ENCODE results near the gene CISD3.

The CISD3 gene

DNA sequence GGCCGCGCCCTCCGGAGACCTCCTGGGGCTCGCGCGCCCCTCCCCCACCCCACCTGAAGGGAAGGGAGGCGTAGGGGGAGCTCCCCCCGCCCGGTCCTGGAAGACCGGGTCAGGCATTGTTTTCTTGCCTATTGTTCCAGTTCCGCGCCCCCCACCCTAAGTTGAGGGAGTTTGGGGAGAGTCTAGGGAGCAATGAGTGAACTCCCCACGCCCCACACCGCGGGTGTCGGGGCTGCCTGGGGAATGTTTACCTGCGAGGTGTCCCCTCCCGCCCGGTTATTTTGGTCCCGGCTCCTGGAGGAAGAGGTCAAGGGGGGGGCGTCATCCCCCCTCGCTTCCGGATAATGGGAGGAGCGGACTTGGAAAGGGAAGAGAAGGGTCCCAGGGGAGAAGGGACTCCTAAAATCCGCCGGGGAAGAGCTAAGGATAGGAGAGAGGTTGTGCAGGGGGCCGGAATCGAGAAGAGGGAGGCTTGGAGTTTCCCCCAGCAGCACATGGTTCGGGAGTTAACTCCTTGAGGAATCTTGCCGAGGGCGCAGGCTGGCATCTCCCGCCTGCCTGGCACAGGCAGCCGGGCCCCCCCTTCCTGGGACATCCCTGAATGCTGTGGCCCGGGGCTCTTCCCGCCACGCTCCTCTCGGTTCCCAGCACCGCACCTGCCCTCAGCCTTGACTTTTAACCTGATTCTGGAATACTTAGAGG, 24.2 kb upstream of the CISD3 start:
- Histone ChIP-seq H3K4me1 (ENCODE audit: insufficient read depth, low read length, poor library complexity, severe bottlenecking) (peaks cover 50% of the 10 kb centered on the region), H3K4me2 (ENCODE audit: low read depth, low read length, poor library complexity, severe bottlenecking) (peak overlapping the region; percentile 95), H2AFZ (ENCODE audit: low read length) (no peak overlapping the region), H3K4me3 (ENCODE audit: low read length, poor library complexity, severe bottlenecking) (peak overlapping the region; percentile 93), H4K20me1 (ENCODE audit: insufficient read depth, low read length, poor library complexity, severe bottlenecking) (peaks cover 45% of the 10 kb centered on the region), H3K9ac (ENCODE audit: low read depth, low read length, poor library complexity, severe bottlenecking) (peak overlapping the region; percentile 86), H3K79me2 (ENCODE audit: insufficient read depth, low read length) (peaks cover 71% of the 10 kb centered on the region), H3F3A (ENCODE audit: low read depth) (peaks cover 7% of the 10 kb centered on the region), H3K9me2 (replicated peaks; ENCODE audit: low read depth, low read length) (no peaks in the 10 kb centered on the region), H3K27me3 (ENCODE audit: insufficient read depth, low read length, poor library complexity, severe bottlenecking) (no peaks in the 10 kb centered on the region), H3K36me3 (ENCODE audit: insufficient read depth, low read length) (peaks cover 10% of the 10 kb centered on the region; the same call in 1 of the 2 replicates), H3K9me3 (ENCODE audit: insufficient read depth, low read depth, low read length) (no peaks in the 10 kb centered on the region)
- no peak for TF ChIP-seq EZH2phosphoT487 (IDR thresholded peaks at IDR 0.05; ENCODE audit: borderline replicate concordance)
- TF ChIP-seq, protein P1, sequence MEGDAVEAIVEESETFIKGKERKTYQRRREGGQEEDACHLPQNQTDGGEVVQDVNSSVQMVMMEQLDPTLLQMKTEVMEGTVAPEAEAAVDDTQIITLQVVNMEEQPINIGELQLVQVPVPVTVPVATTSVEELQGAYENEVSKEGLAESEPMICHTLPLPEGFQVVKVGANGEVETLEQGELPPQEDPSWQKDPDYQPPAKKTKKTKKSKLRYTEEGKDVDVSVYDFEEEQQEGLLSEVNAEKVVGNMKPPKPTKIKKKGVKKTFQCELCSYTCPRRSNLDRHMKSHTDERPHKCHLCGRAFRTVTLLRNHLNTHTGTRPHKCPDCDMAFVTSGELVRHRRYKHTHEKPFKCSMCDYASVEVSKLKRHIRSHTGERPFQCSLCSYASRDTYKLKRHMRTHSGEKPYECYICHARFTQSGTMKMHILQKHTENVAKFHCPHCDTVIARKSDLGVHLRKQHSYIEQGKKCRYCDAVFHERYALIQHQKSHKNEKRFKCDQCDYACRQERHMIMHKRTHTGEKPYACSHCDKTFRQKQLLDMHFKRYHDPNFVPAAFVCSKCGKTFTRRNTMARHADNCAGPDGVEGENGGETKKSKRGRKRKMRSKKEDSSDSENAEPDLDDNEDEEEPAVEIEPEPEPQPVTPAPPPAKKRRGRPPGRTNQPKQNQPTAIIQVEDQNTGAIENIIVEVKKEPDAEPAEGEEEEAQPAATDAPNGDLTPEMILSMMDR (conservative IDR thresholded peaks at IDR 0.05; ENCODE audit: low read length): no peak

DNA sequence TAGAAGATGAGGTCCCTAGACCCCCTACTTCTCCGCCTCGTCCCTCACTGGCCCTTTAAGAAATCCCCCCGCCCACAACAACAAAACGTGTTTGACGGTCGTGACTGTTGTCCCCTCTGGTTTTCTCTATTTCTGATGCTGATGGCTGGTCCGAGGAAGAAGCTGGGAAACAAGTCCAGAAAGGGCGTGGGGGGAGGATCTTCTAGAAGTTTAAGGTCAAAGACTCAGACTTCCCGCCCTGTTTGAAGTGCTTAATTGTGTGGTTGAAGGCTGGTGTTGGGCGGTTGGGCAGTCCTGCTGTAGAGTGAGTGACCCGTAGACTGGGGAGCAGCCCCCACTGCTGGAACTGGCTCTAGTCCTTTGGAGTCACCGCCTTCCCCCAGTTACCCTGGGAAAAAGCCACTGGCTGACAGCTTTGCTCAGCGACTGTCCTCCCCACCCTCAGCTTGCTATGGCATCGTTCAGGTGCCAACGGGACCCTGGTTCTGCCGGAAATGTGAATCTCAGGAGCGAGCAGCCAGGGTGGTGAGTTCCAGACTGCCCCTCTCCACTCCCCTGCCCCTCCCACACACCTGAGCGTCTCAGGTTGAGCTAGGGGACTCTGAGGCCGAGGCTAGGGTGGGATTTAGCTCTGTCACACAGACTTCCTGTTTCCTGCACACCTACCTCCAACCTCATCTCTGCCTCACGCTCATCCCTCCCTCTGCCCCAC, 23.5 kb upstream of the CISD3 start:
- no peak for TF ChIP-seq EZH2phosphoT487 (IDR thresholded peaks at IDR 0.05; ENCODE audit: borderline replicate concordance)
- TF ChIP-seq, protein P1 (conservative IDR thresholded peaks at IDR 0.05; ENCODE audit: low read length): no peak
- H3K4me3 ChIP-seq (ENCODE audit: low read length, poor library complexity, severe bottlenecking): peak overlapping the region; percentile 93
- peak overlapping the region; percentile 95 for H3K4me2 ChIP-seq (ENCODE audit: low read depth, low read length, poor library complexity, severe bottlenecking)
- peaks cover 50% of the 10 kb centered on the region for H3K4me1 ChIP-seq (ENCODE audit: insufficient read depth, low read length, poor library complexity, severe bottlenecking)
- H3K9ac ChIP-seq (ENCODE audit: low read depth, low read length, poor library complexity, severe bottlenecking): peak overlapping the region; percentile 86
- no peaks in the 10 kb centered on the region for H3K9me2 ChIP-seq (replicated peaks; ENCODE audit: low read depth, low read length)
- no peak overlapping the region for H2AFZ ChIP-seq (ENCODE audit: low read length)
- H3F3A ChIP-seq (ENCODE audit: low read depth): peaks cover 5% of the 10 kb centered on the region; the same call in 1 of the 2 replicates
- no peaks in the 10 kb centered on the region for H3K27me3 ChIP-seq (ENCODE audit: insufficient read depth, low read length, poor library complexity, severe bottlenecking)
- no peaks in the 10 kb centered on the region for H3K9me3 ChIP-seq (ENCODE audit: insufficient read depth, low read depth, low read length)
- peaks cover 48% of the 10 kb centered on the region for H4K20me1 ChIP-seq (ENCODE audit: insufficient read depth, low read length, poor library complexity, severe bottlenecking)
- peaks cover 12% of the 10 kb centered on the region; the same call in 1 of the 2 replicates for H3K36me3 ChIP-seq (ENCODE audit: insufficient read depth, low read length)
- peaks cover 72% of the 10 kb centered on the region for H3K79me2 ChIP-seq (ENCODE audit: insufficient read depth, low read length)

DNA sequence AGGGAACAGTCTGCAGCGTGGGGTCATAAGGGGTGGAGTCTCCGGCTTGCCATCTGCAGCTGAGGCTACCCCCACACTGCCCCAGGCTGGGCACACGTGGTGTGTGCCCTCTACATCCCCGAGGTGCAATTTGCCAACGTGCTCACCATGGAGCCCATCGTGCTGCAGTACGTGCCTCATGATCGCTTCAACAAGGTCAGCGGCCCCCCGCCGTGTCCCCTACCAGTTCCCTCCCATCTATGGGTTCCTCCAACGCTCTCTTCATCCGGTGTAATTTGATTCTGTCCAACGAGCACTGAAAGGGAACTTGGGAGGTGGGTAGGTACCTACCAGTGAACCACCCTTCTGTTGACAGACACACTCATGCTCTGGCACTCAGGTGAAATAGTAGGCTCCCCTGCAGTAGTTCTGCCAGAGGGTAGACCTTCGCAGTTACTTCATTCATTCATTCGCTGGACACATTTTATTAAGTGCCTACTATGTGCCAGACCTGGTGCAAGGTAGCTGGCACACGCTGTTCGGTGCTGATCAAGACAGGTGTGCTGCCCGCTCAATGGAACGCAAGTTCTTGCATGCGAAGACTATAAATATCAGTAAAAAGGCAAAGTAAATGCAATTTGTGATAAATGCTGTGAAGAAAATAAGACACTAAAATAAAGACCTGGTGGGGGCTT, 22.3 kb upstream of the CISD3 start:
- Histone ChIP-seq H3K9me3 (ENCODE audit: insufficient read depth, low read depth, low read length) (no peaks in the 10 kb centered on the region), H3K4me2 (ENCODE audit: low read depth, low read length, poor library complexity, severe bottlenecking) (peak overlapping the region; percentile 95), H3K9me2 (replicated peaks; ENCODE audit: low read depth, low read length) (no peaks in the 10 kb centered on the region), H3K79me2 (ENCODE audit: insufficient read depth, low read length) (peaks cover 71% of the 10 kb centered on the region), H3K9ac (ENCODE audit: low read depth, low read length, poor library complexity, severe bottlenecking) (no peak overlapping the region), H4K20me1 (ENCODE audit: insufficient read depth, low read length, poor library complexity, severe bottlenecking) (peaks cover 48% of the 10 kb centered on the region), H3K4me1 (ENCODE audit: insufficient read depth, low read length, poor library complexity, severe bottlenecking) (peaks cover 56% of the 10 kb centered on the region), H3K27me3 (ENCODE audit: insufficient read depth, low read length, poor library complexity, severe bottlenecking) (no peaks in the 10 kb centered on the region), H3K36me3 (ENCODE audit: insufficient read depth, low read length) (peaks cover 23% of the 10 kb centered on the region; the same call in 1 of the 2 replicates), H3F3A (ENCODE audit: low read depth) (no peaks in the 10 kb centered on the region), H3K4me3 (ENCODE audit: low read length, poor library complexity, severe bottlenecking) (peak overlapping the region; percentile 93), H2AFZ (ENCODE audit: low read length) (no peak overlapping the region)
- TF ChIP-seq EZH2phosphoT487 (IDR thresholded peaks at IDR 0.05; ENCODE audit: borderline replicate concordance): no peak
- TF ChIP-seq, protein P1 (conservative IDR thresholded peaks at IDR 0.05; ENCODE audit: low read length): no peak

Measured in Loucy (cell line).